ENCODE data around the gene NLRC3. TPM values are rescaled to one million over a fixed set of nuclear protein-coding genes. Genes with fewer than 3 reads are reported as not detected.

NLRC3 gene
- total RNA-seq, 1 experiment from 2014 or later = 0.26 TPM

DNA sequence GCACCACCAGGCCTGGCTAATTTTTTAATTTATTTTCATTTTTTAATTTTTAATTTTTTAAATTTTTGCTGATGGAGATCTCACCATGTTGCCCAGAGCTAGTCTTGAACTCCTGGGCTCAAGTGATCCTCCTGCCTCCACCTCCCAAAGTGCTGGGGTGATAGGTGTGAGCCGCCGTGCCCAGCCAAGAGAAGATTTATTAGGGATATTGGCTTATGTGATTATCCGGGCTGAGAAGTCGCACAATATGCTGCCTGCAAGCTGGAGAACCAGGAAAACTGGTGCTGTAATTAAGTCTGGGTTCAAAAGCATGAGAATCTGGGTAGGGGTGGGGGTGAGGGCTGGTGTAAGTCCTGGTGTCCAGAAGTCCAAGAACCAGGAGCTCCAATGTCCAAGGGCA is 79.4 kb downstream of the NLRC3 start:
- intact Hi-C loops (cut with micrococcal nuclease; ENCODE audit: unreplicated experiment) = no loop called here
- no peak overlapping the region for H3K27ac ChIP-seq (ENCODE audit: low read length)
- H3K9me3 ChIP-seq (ENCODE audit: control insufficient read depth, insufficient read depth, low read depth, low read length) = no peaks in the 10 kb centered on the region
- TF ChIP-seq, protein P1, sequence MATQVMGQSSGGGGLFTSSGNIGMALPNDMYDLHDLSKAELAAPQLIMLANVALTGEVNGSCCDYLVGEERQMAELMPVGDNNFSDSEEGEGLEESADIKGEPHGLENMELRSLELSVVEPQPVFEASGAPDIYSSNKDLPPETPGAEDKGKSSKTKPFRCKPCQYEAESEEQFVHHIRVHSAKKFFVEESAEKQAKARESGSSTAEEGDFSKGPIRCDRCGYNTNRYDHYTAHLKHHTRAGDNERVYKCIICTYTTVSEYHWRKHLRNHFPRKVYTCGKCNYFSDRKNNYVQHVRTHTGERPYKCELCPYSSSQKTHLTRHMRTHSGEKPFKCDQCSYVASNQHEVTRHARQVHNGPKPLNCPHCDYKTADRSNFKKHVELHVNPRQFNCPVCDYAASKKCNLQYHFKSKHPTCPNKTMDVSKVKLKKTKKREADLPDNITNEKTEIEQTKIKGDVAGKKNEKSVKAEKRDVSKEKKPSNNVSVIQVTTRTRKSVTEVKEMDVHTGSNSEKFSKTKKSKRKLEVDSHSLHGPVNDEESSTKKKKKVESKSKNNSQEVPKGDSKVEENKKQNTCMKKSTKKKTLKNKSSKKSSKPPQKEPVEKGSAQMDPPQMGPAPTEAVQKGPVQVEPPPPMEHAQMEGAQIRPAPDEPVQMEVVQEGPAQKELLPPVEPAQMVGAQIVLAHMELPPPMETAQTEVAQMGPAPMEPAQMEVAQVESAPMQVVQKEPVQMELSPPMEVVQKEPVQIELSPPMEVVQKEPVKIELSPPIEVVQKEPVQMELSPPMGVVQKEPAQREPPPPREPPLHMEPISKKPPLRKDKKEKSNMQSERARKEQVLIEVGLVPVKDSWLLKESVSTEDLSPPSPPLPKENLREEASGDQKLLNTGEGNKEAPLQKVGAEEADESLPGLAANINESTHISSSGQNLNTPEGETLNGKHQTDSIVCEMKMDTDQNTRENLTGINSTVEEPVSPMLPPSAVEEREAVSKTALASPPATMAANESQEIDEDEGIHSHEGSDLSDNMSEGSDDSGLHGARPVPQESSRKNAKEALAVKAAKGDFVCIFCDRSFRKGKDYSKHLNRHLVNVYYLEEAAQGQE (IDR thresholded peaks at IDR 0.05; ENCODE audit: insufficient read depth in 1 of 2, low read depth in 2 of 2, low read length in 1 of 2) = no peak
- no peak for TF ChIP-seq TCF7L2 (IDR thresholded peaks at IDR 0.05; ENCODE audit: low read depth, low read length)
- TF ChIP-seq SIN3A (IDR thresholded peaks at IDR 0.05; ENCODE audit: borderline replicate concordance, insufficient read depth, low read depth, low read length) = no peak
- TF ChIP-seq POLR2AphosphoS5 (IDR thresholded peaks at IDR 0.05; ENCODE audit: low read depth, low read length) = no peak
- TF ChIP-seq, protein P2, sequence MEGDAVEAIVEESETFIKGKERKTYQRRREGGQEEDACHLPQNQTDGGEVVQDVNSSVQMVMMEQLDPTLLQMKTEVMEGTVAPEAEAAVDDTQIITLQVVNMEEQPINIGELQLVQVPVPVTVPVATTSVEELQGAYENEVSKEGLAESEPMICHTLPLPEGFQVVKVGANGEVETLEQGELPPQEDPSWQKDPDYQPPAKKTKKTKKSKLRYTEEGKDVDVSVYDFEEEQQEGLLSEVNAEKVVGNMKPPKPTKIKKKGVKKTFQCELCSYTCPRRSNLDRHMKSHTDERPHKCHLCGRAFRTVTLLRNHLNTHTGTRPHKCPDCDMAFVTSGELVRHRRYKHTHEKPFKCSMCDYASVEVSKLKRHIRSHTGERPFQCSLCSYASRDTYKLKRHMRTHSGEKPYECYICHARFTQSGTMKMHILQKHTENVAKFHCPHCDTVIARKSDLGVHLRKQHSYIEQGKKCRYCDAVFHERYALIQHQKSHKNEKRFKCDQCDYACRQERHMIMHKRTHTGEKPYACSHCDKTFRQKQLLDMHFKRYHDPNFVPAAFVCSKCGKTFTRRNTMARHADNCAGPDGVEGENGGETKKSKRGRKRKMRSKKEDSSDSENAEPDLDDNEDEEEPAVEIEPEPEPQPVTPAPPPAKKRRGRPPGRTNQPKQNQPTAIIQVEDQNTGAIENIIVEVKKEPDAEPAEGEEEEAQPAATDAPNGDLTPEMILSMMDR (IDR thresholded peaks at IDR 0.05) = no peak
- H3K36me3 ChIP-seq (ENCODE audit: control insufficient read depth, insufficient read depth, low read length) = no peaks in the 10 kb centered on the region; the same call in 1 of the 2 replicates
- no peak for DNase-seq (ENCODE audit: low read depth, low spot score)
- no peaks in the 10 kb centered on the region for H3K27me3 ChIP-seq (ENCODE audit: control insufficient read depth, insufficient read depth, low read length)
- in situ Hi-C loops (cut with HindIII; ENCODE audit: low pct_unique_long_range_greater_than_20kb, low sequenced_read_pairs) = no loop called here
- BruUV-seq (replicated peaks) = no TSS peak
- no peak overlapping the region for H3K4me3 ChIP-seq (ENCODE audit: low read depth in 2 of 2, low read length in 2 of 2)
- ChIA-PET CTCF (no interaction called here), POLR2A (no interaction called here)
- H3K4me1 ChIP-seq (ENCODE audit: control insufficient read depth, insufficient read depth, low read length) = 0 out of 2 replicates have a peak, but pooled peaks cover 9% of the 10 kb centered on the region
- ATAC-seq = no peak

DNA sequence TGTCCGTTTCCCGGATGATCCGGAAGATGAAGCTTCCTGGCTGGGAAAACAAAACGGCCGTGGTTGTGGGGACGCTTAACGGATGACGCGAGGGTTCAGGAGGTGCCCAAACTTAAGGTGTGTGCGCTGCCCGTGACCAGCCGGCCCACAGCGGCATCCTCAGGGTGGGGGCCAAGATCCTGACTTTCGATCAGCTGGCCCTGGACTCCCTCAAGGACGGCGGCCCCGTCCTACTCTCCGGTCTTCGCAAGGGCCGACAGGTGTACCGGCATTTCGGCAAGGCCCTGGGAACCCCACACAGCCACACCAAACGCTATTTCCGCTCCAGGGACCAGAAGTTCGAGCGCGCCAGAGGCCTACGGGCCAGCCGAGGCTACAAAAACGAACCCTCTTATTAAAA is 80.8 kb downstream of the NLRC3 start:
- ATAC-seq = no peak

More for the DNA sequence above, 80.8 kb downstream of the NLRC3 start:
- Histone ChIP-seq H3K4me1 (ENCODE audit: control insufficient read depth, insufficient read depth, low read length) (no peaks in the 10 kb centered on the region), H3K27me3 (ENCODE audit: control insufficient read depth, insufficient read depth, low read length) (no peaks in the 10 kb centered on the region), H3K4me3 (ENCODE audit: low read depth in 2 of 2, low read length in 2 of 2) (no peak overlapping the region), H3K9me3 (ENCODE audit: control insufficient read depth, insufficient read depth, low read depth, low read length) (no peaks in the 10 kb centered on the region), H3K36me3 (ENCODE audit: control insufficient read depth, insufficient read depth, low read length) (no peaks in the 10 kb centered on the region; the same call in 1 of the 2 replicates), H3K27ac (ENCODE audit: low read length) (no peak overlapping the region)
- intact Hi-C loops (cut with micrococcal nuclease; ENCODE audit: unreplicated experiment) = no loop called here
- ChIA-PET POLR2A (interaction anchor here (0.5 to 0.6 kb wide), 2 partner anchors 259 to 273 kb away, joined by 3 read pairs; no protein-coding TSS in a partner anchor), CTCF (no interaction called here)
- TF ChIP-seq TCF7L2 (IDR thresholded peaks at IDR 0.05; ENCODE audit: low read depth, low read length) (no peak), POLR2AphosphoS5 (IDR thresholded peaks at IDR 0.05; ENCODE audit: low read depth, low read length) (no peak), SIN3A (IDR thresholded peaks at IDR 0.05; ENCODE audit: borderline replicate concordance, insufficient read depth, low read depth, low read length) (no peak)
- TF ChIP-seq, protein P2 (IDR thresholded peaks at IDR 0.05) = no peak
- TF ChIP-seq, protein P1 (IDR thresholded peaks at IDR 0.05; ENCODE audit: insufficient read depth in 1 of 2, low read depth in 2 of 2, low read length in 1 of 2) = no peak
- no peak for DNase-seq (ENCODE audit: low read depth, low spot score)
- no TSS peak for BruUV-seq (replicated peaks)
- in situ Hi-C loops (cut with HindIII; ENCODE audit: low pct_unique_long_range_greater_than_20kb, low sequenced_read_pairs) = no loop called here

Measured in Panc1 (cell line).